Gastrocnemius medialis (tissue), 4 donors: ENCODE measurements around the gene AK6. TPM values are rescaled to one million over a fixed set of nuclear protein-coding genes. Genes with fewer than 3 reads are reported as not detected.

ENCODE experiments used
- ATAC-seq, 2 donors: fragments of 150-250 bp; one replicate each; pipeline ENCODE4 v1.9.1; 2016
- DNase-seq, 2 donors: peaks; one replicate each; pipeline ENCODE4 v3.0.0-alpha.2; 2019
- H3K27ac ChIP-seq, 4 donors: fragments of 200-600 bp; sonication (generic); 1 replicate in 1 of 4; 2 replicates in 3 of 4; pipeline ENCODE4 v1.5.1; 2016 to 2018; ENCODE audit warnings: mild to moderate bottlenecking in 2 of 4, moderate library complexity in 1 of 4
- H3K27me3 ChIP-seq, 3 donors: fragments of 200-600 bp; sonication (generic) in 2 of 3; 1 replicate in 1 of 3; 2 replicates in 2 of 3; pipeline versions ENCODE4 v1.5.1 to v1.6.0; 2016 to 2019; ENCODE audit warnings: mild to moderate bottlenecking in 1 of 3, moderate library complexity in 1 of 3
- H3K36me3 ChIP-seq, 2 donors: fragments of 200-600 bp; sonication (generic) in 1 of 2; one replicate each; pipeline ENCODE4 v1.5.1; 2017 to 2018
- H3K4me1 ChIP-seq, 2 donors: fragments of 200-600 bp; sonication (generic) in 1 of 2; one replicate each; pipeline ENCODE4 v1.5.1; 2016 to 2017; ENCODE audit warnings: mild to moderate bottlenecking in 2 of 2
- H3K4me3 ChIP-seq, 4 donors: fragments of 200-600 bp; sonication (generic) in 3 of 4; 1 replicate in 1 of 4; 2 replicates in 3 of 4; pipeline ENCODE4 v1.5.1; 2016 to 2019; ENCODE audit warnings: mild to moderate bottlenecking in 2 of 4
- H3K9me3 ChIP-seq, 3 donors: fragments of 200-600 bp; sonication (generic) in 2 of 3; 1 replicate in 1 of 3; 2 replicates in 2 of 3; pipeline ENCODE4 v1.5.1; 2016 to 2019
- POLR2A ChIP-seq, 2 donors: fragments of 450-650 bp; IDR thresholded peaks; one replicate each; pipeline ENCODE4 v1.6.1; 2017; ENCODE audit warnings: antibody characterized with exemption in 2 of 2, mild to moderate bottlenecking in 2 of 2, moderate library complexity in 2 of 2
- in situ Hi-C, 4 donors: fragments of 200-750 bp; cut with MboI; loops; one replicate each; pipeline versions ENCODE4 v1.15.0 to v1.8.0; 2017; ENCODE audit warnings: low sequenced_read_pairs in 4 of 4
- intact Hi-C: fragments of 100-400 bp; cut with DNase I; formaldehyde crosslinking; loops from one replicate; pipeline ENCODE4 v1.15.1; 2023; ENCODE audit warnings: low total_unique reads
- total RNA-seq, 4 donors: library from RNA; depleted of rRNA; stranded (reverse); fragments of >200 nt; gene quantifications; one replicate each; pipeline versions ENCODE4 v1.1.0 to v1.2.3, GENCODE V29; 2016
- TF ChIP-seq, protein P1 (sequence below), 5 experiments: fragments of 450-650 bp in 3 of 5; fragments of 200-600 bp in 2 of 5; sonication (generic) in 2 of 5; IDR thresholded peaks in 4 of 5; conservative IDR thresholded peaks in 1 of 5; 1 replicate in 4 of 5; 2 replicates in 1 of 5; pipeline ENCODE4 v1.5.1; 2016 to 2019; ENCODE audit warnings: antibody characterized with exemption in 5 of 5, mild to moderate bottlenecking in 3 of 5, moderate library complexity in 3 of 5

The AK6 gene
- total RNA-seq, 4 donors from 2014 or later, result 24.4 to 49.3 (median 32.5) TPM

DNA sequence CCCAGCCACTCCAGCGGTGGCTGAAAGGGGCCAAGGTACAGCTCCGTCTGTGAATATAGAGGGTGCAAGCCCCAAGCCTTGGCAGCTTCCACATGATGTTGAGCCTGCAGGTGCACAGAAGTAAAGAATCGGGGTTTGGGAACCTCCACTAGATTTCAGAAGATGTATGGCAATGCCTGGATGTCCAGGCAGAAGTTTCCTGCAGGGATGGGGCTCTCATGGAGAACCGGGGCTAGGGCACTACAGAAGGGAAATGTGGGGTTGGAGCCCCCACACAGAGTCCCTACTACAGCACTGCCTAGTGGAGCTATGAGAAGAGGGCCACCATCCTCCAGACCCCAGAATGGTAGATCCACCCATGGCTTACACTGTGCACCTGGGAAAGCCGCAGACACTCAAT, 59.9 kb downstream of the AK6 start:
- H3K4me3 ChIP-seq, result no peak overlapping the region
- intact Hi-C loops (no loop called here), in situ Hi-C loops (no loop called here)
- no peak for DNase-seq
- H3K27ac ChIP-seq, result no peak overlapping the region
- no peaks in the 10 kb centered on the region for H3K4me1 ChIP-seq
- TF ChIP-seq, protein P1, sequence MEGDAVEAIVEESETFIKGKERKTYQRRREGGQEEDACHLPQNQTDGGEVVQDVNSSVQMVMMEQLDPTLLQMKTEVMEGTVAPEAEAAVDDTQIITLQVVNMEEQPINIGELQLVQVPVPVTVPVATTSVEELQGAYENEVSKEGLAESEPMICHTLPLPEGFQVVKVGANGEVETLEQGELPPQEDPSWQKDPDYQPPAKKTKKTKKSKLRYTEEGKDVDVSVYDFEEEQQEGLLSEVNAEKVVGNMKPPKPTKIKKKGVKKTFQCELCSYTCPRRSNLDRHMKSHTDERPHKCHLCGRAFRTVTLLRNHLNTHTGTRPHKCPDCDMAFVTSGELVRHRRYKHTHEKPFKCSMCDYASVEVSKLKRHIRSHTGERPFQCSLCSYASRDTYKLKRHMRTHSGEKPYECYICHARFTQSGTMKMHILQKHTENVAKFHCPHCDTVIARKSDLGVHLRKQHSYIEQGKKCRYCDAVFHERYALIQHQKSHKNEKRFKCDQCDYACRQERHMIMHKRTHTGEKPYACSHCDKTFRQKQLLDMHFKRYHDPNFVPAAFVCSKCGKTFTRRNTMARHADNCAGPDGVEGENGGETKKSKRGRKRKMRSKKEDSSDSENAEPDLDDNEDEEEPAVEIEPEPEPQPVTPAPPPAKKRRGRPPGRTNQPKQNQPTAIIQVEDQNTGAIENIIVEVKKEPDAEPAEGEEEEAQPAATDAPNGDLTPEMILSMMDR (IDR thresholded peaks at IDR 0.05 in 4 of 5, conservative IDR thresholded peaks at IDR 0.05 in 1 of 5), result no peak
- TF ChIP-seq POLR2A (IDR thresholded peaks at IDR 0.05), result no peak
- no peaks in the 10 kb centered on the region for H3K27me3 ChIP-seq
- H3K9me3 ChIP-seq, result no peaks in the 10 kb centered on the region
- no peak for ATAC-seq
- peaks cover 0 to 4% of the 10 kb centered on the region in 2 donors for H3K36me3 ChIP-seq

DNA sequence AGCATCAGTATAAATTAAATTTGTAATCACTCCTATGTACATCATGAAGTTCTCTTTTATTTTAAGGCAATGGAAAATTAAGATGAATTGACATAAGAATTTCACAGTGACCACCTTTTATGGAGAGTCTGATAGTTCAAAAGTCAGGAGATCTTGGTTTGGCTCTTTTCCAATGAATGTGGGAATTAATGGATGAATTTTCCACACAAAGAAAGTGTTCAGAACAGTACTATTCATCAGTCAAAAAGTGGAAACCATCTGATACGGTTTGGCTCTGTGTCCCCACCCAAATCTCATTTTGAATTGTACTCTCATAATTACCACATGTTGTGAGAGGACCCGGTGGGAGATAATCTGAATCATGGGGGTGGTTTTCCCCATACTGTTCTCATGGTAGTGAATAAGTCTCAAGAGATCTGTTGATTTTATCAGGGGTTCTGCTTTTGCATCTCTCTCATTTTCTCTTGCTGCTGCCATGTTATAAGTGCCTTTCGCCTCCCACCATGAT, 61.2 kb downstream of the AK6 start:
- Histone ChIP-seq H3K9me3 (no peaks in the 10 kb centered on the region), H3K27me3 (no peaks in the 10 kb centered on the region), H3K4me3 (no peak overlapping the region), H3K4me1 (no peaks in the 10 kb centered on the region), H3K36me3 (no peaks in the 10 kb centered on the region), H3K27ac (no peak overlapping the region)
- in situ Hi-C loops (no loop called here), intact Hi-C loops (no loop called here)
- ATAC-seq, result no peak
- no peak for DNase-seq
- TF ChIP-seq POLR2A (IDR thresholded peaks at IDR 0.05), result no peak
- TF ChIP-seq, protein P1 (IDR thresholded peaks at IDR 0.05 in 4 of 5, conservative IDR thresholded peaks at IDR 0.05 in 1 of 5), result no peak

DNA sequence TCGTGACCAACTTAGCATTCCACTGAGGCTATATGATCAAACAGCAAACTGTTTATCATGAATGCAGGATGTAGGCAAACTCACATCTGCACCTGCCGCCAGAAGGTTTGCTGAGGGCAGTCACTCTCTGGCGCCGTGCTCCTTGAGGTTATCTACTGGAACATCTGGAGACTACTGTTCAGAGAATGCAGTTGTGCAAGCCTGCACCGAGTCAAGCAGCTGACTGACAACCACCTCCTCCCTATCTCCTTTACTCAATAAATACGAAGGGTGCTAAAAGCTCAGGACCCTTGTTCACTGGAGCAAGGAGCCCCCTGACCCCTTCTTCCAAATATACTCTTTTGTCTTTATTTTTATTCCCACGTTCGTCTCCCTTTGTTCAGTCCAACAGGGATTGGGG, 63.8 kb downstream of the AK6 start:
- no peak for ATAC-seq
- no peaks in the 10 kb centered on the region for H3K9me3 ChIP-seq
- H3K27ac ChIP-seq, result no peak overlapping the region
- intact Hi-C loops, result no loop called here
- H3K4me3 ChIP-seq, result no peak overlapping the region
- no peaks in the 10 kb centered on the region for H3K36me3 ChIP-seq
- no peaks in the 10 kb centered on the region for H3K4me1 ChIP-seq
- DNase-seq, result no peak
- no peak for TF ChIP-seq POLR2A (IDR thresholded peaks at IDR 0.05)
- in situ Hi-C loops, result no loop called here
- no peaks in the 10 kb centered on the region for H3K27me3 ChIP-seq

Other genes starting within 250 kb of the AK6 start
- gene CCNB1, start 202.4 kb downstream of the AK6 start, total RNA-seq, result 10 to 100 TPM in 1 of 4 donors, 1 to 10 TPM in 2, under 1 TPM in 1; 0.84 to 11.1 (median 2.7) TPM
- gene CENPH, start 179.9 kb downstream of the AK6 start, total RNA-seq, result 1 to 10 TPM in 3 of 4 donors, under 1 TPM in 1; 0.87 to 4.9 (median 1.8) TPM
- gene CDK7, start 134.6 kb downstream of the AK6 start, total RNA-seq, result 10 to 100 TPM; 23.4 to 31.6 (median 28.0) TPM
- gene CCDC125, start 36.7 kb downstream of the AK6 start, total RNA-seq, result 1 to 10 TPM in 3 of 4 donors, under 1 TPM in 1; 0.49 to 3.1 (median 2.1) TPM
- gene TAF9, start within 50 bp of the AK6 start, total RNA-seq, result 10 to 100 TPM; 35.3 to 58.6 (median 45.6) TPM
- 10 to 100 TPM in 3 of 4 donors, 1 to 10 TPM in 1; 7.3 to 18.3 (median 11.9) TPM for gene RAD17, start 298 bp upstream of the AK6 start, total RNA-seq
- gene MARVELD2, start 45.6 kb upstream of the AK6 start, total RNA-seq, result 1 to 10 TPM in 2 of 4 donors, under 1 TPM in 2; 0.16 to 3.1 (median 1.4) TPM
- gene OCLN, start 123.3 kb upstream of the AK6 start, total RNA-seq, result under 1 TPM; 0.39 to 0.87 (median 0.62) TPM
- 10 to 100 TPM in 3 of 4 donors, 1 to 10 TPM in 1; 9.4 to 17.0 (median 11.1) TPM for gene GTF2H2C, start 190.7 kb upstream of the AK6 start, total RNA-seq